ENCODE data around the gene RAN.
"Not testable (repeated sequence)": the region's sequence is repeated elsewhere in the genome, so short reads cannot be mapped to it uniquely, and the experiment has no call there.

The RAN gene

DNA sequence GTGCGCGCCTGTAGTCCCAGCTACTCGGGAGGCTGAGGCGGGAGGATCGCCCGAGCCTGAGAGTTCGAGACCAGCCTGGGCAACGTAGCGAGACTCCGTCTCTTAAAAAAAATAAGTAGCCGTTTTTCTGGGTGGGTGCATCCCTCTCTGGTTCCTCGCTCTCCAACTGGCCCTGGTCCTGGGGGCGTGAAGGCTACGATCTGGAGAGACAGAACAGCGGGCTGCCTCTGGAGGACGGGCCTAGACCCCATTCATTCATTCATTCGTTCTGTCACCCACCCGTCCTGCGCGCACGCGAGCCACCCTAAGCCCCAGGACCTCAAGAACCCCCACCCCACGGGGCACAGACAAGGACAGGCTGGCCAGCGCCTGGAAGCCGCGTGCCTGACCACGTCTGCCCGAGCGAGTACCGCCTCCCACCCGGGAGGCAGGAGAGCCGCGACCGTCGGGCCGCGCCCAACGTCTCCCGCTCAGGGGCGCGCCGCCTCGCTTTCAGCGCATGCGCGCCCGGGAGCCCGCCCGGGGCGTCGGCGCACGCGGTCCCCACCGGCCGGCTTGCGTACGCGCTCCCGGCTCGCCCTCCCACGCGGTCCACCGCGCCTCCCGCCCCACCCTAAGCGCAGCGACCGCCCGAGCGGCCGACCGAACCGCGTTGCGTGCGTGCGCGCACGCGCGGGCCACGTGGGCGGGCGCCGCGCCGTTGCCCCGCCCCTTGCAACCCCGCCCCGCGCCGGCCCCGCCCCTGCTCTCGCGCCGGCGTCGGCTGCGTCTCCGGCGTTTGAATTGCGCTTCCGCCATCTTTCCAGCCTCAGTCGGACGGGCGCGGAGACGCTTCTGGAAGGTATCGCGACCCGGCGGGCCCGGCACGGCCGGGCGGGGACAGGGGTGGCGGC is at the start of gene RAN:
TSS of gene RAN (plus strand) at position 781 of the 893 bp plus-strand sequence. CDS start 528 bp downstream, outside the sequence.
- DNase-seq = peak; percentile 45

DNA sequence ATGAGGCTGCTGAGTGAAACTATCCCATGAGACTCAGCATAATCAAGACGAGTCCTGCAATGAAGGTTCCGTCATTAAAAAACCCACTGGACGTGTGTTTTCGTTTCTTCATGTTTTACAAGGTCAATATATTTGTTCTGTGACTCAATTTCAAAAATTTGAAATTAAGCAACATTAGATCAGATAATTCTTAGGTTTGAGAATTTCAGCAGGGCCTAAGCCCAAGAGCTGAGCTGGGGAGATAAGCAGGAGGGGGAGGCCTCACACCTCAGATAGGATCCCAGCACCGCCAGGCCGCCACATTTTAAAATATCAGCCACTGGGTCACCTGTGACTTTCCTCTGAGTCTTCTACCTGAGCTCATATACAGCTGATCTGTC is 46.1 kb upstream of the RAN start:
- no peak for DNase-seq

DNA sequence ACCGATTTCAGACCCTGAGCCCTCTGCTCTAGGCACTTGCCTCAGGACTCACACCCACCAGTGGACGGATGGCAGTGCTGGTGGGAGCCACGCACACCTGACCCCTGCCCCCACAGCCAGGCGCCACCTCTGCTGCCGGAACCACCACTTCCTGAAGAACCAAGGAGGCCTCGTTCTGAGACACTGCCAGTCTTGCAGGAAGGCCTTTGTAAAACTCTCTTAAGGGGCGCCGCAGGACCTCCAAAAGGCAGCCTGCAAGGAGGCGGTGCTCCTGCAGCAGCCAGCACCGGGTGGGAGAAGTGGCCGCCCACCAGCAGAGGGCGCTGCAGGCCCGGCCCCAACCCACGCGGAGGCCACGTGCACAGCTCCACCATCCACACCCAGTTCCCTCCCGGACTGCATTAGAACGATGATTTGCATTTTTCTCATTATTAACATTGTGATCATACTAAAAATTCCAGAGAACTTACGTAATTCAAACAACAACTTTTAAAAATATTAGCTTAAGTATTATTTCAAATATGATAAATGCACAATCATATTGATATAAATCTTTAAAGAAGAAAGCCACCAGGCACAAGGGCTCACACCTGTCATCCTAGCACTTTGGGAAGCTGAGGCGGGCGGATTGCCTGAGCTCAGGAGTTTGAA is 45.6 kb upstream of the RAN start:
- no peak for DNase-seq

DNA sequence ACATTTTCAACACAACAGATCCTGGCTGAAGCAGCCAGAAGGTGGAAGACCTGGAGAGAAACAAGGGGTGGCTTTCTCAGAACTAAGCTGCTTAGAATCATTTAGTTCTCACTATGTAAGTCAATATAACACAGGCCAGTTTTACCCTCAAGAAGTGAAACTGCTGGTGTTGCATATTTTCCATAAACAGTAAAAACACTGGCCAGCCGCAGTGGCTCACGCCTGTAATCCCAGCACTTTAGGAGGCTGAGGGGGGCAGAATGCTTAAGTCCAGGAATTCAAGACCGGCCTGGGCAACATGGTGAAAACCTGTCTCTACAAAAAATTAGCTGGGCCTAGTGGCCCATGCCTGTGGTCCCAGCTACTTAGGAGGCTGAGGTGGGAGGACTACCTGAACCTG is 44.4 kb upstream of the RAN start:
- no peak for DNase-seq

DNA sequence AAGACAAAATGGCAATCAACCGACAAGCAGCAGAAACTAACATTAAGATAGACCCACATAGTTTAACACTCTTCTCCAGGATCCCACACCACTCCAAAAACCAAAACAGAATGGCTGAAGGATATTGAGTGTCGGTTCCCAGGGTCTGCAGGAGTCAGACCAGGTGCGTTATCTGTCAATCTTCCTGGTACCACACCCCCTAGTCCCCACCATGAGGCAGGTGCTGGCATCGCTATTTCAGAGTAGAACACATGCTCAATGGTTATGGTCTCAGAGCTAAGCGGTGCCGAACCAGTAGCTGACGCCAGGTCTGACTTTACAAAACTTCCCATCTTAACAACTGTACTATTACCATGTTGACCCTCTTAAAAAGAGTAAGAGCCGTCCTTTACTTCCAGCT is 43.0 kb upstream of the RAN start:
- DNase-seq = no peak

DNA sequence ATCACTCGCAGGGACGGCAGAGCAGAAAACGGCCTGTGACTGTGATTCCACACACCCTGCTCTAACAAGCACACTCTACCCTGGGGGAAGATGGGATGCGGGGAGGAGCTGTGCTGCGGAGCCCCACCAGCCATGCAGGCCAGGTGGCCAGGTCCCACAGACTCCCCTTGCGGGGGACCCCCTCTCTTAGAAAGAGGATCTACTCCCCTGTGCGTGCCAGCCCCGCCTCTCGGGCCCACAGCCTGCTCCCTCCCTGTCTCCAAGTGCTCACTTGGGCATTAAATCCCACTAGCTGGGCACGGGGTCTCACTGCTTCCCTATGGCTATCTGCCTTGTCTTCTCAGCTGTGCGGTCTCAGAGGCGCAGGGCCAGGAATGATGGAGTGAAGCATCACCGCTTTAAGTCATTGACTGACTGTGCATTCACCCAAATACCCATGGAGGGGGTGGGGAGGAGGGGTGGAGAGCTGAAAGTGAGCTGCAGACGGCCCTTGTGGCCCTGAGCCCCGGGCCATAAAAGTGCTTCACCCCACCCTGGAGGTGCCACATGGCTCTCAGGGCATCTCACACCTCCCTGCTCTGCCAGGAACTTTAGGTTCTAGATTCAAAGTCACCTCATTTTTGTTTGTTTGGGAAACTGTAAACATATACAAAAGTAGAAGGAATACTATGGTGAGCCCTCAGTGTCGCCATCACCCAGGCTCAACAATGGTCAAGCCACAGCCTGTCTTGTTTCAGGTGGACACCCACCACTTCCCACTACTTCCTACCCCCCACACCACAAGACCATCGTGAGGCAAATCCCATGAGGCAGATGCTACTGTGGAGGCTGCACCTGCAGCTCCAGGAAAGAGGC is 42.2 kb upstream of the RAN start:
- DNase-seq = no peak

DNA sequence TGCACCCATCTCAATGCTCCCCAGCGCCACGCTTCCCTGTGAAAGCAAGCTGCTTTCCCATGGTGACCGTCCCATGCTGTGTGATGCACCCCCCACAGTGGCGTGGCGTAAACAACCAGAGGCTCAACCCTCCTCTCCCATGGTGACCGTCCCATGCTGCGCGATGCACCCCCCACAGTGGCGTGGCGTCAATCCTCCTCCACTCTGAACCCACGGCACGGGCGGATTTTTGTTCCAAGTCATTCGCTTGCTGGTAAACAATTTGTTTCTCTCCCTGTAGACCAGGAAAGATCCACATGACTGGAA is 41.7 kb upstream of the RAN start:
- no peak for DNase-seq

DNA sequence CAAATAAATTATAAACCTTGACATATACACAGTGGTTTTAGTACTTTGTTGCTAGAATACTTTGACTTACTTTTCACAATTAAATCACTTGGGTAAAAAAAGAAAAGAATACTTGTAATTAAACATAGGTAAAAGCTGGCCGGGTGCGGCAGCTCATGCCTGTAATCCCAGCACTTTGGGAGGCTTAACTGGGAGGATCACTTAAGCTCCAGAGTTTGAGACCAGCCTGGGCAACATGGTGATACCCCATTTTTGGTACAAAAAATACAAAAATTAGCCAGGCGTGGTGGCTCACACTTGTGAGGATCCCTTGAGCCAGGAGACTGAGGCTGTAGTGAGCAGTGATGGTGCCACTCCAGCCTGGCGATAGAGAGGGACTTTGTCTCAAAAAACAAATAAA is 40.6 kb upstream of the RAN start:
- no peak for DNase-seq

DNA sequence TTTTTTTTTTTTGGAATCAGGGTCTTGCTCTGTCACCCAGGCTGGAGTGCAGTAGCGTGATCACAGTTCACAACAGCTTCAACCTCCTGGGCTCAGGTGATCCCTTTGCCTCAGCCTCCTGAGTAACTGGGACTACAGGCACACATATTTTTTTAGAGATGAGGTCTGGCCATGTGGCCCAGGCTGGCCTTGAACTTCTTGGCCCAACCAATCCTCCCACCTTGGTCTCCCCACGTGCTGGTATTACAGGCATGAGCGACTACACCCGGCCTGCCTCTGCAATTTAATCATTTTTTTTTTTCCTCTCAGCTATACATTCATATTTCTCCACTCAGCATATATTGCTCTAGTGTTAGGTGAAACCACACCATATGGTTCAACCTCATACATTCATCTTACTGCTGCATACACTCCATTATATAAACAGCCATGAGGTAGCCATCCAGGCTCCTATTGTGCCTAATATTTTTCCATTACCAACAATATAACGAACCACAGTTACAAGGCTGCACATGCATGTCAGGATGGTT is 39.9 kb upstream of the RAN start:
- DNase-seq = no peak

DNA sequence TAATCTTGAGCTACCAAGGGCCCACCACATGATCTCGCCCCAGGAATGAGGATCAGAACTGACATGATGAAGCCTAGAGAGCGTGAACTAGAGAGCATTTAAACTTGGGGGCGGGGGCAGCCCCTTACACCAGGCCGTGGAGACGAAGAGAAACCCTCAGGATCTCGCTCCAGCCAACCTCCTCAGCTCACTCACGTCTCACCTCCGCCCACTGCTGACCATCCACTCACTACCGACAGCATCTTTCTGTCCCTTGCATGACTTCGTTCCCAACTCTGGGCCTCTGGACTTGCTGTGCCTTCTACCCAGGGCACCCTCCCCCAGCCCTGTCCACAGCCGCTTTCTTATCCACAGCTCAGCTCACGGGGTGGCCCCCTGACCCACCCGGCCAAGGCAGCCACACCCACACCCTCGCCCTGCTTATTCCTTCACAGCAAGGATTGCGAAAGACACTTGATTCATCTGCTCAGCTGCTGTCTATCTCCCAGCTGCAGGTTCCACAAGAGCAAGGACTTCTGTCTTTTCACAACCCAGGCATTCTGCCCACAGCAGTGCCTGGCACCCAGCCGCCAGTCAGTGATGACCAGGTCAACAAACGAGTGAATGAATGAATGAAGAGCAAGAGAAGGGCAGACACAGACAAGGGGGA is 39.2 kb upstream of the RAN start:
- no peak for DNase-seq

DNA sequence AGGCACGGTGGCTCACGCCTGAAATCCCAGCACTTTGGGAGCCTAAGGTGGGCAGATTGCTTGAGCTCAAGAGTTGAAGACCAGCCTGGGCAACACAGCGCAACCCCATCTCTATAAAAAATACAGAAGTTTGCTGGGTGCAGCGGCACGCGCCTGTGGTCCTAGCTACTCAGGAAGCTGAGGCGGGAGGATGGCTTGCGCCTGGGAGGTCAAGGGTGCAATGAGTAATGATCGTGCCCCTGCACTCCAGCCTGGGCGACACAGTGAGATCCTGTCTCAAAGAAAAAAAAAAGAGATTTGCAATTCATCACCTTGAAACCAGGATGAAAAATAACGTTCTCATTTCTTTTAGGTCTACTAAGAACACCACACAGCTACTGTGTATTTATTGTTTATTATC is 36.9 kb upstream of the RAN start:
- no peak for DNase-seq

DNA sequence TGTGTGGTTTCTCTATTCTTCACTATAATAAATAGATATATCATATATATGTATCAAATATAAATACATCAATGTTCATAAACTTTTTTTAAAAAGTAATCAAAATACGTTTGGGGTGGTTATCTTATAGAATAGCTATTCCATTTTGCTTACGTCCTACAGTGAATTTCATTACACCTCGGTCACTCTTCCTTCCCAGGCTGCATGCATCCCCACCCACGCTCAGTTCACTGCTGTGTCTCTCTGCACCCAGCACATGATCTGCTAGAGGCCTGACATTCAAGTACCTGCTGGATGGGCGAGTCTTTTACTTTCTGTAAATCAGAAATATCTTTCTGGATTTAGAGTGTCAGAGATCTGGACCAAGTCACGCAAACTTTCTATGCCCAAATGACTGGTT is 36.4 kb upstream of the RAN start:
- DNase-seq = no peak

DNA sequence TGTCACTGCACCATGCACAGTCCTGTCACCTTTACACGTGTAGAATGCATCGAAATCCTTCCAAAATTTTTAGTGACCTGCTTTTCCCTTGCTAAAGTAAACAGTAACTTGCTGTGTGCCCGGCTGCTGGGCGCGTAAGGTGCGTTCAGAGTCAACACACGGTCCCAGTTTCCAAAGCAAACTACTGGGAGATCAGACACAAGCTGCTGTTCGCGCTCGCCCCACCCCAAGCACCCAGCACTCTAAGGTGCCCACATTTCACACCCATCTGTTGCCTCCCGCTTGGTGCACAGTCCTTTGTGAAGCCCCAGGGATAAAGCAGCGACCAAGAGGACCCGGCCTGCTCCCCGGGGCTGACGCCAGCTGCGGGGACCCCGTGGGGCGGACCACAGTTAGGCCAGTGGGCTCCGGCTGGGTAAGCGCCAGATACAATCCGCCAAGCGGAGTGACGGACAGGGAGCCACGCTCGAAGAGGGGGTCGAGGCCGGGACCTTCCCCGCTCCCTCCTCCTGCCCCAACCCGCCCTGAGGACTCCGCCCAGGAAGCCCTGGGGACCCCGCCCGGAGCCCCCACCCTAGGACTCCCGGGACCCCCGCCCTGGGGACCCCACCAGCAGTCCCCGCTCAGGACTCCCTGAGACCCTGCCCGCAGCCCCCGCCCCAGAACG is 33.4 kb upstream of the RAN start:
- DNase-seq = no peak

DNA sequence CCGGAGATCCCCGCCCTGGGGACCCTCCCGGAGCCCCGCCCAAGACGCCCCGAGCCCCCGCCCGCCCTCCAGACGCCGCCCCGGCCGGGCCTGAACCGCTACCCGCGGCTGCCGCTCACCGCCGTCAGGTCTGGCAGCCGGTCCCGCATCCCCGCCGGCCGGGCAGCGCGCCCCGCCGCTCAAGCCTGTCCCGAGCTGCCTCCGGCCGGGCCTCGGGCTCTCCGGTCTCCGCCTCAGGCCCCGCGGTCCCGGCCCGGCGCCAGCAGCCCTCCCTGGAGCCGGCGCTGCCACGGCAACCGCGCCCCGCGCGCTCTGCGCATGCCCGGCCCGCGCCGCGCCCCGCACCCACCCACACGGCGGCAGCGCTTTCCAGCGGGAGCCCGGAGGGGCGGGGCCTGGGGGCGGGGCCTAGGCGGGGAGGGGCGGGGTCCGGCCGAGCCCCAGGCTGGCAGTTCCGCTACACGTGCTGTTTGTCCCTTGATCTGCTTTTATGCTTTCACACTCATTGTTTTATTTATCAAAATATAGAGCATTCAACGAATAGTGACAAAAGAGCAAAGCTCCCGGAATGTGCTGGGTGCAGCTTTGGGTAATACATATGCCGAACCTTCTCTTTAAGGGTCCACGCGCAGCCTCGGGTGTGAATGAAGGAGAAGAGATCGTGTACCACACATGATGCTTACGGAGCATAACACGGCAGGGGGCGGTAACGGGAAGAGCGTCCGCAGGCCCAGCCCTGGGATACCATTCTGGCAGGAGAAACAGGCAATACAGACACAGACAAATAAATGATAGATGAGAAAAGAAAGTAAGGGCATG is 32.7 kb upstream of the RAN start, which contains the start of gene STX2:
TSS of gene STX2 (minus strand) at position 300 of the 819 bp plus-strand sequence. CDS start at position 149, 151 bp downstream.
- DNase-seq = peak; percentile 70

DNA sequence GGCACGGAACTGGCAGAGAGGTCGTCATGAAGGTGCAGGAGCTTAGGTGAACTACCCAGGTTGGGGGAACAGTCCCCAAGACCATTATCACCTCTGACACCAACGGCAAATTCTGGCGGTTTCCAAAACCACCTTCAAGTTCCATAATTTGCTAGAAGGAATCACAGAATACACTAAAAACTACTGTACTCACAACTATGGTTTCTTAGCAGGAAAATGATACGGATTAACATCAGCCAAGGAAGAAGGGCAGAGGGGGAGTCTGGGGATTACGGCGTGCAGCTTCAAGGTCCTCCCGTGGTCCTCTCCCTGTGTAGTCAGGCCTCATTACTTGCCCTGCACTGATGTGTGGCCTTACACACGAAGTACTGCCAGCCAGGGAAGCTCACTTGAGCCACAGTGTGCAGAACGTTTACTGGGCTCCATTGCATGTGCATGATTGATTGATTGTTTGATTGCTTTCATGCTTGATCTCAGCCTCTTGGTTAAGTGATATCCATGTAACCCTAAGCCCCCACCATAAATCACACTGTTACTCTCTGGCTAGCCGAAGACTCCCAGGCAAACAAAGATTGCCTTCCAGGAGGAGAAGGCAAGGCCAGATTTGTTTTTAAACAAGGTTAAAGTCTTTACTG is 32.0 kb upstream of the RAN start:
- no peak for DNase-seq

DNA sequence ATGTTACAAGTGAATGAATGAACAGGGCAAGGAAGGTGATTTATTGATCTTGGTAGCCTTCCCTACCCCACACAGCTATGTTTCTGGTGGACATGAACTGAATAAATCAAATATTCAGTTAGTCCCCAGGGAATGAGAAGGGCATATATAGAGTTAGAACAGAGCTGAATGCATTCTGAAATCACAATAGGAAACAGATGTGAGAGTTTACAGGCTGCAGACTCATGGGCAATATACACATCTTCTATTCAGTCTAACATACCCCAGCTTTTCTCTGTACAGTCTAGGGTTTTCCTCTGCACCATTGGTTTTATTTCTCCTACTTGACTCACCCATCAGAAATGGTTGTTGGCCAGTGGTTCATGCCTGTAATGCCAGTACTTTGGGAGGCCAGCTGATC is 25.5 kb upstream of the RAN start:
- no peak for DNase-seq

DNA sequence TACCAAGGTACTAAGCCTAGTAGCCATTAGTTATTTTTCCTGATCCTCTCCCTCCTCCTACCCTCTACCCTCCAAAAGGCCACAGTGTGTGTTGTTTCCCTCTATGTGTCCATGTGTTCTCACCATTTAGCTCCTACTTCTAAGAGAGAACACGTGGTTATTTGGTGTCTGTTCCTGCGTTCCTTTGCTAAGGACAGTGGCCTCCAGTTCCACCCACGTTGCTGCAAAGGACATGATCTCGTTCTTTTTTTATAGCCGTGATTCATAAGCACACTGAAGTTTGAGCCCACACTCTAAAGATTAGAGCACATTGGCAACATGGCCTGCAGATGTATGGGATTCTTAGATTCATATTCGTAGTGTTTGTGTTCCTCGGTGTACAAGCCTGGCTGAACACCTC is 24.8 kb upstream of the RAN start:
- no peak for DNase-seq

DNA sequence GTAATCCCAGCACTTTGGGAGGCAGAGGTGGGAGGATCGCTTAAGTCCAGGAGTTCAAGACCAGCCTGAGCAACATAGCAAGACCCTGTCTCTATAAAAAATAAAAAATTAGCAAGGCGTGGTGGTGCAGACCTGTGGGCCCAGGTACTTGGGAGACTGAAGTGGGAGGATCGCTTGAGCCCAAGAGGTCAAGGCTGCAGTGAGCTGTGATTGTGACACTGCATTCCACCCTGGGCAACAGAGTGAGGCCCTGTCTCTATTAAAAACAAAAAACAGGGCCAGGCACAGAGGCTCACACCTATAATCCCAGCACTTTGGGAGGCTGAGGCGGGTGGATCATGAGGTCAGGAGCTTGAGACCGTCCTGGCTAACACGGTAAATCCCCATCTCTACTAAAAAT is 23.8 kb upstream of the RAN start:
- not testable (repeated sequence) for DNase-seq

DNA sequence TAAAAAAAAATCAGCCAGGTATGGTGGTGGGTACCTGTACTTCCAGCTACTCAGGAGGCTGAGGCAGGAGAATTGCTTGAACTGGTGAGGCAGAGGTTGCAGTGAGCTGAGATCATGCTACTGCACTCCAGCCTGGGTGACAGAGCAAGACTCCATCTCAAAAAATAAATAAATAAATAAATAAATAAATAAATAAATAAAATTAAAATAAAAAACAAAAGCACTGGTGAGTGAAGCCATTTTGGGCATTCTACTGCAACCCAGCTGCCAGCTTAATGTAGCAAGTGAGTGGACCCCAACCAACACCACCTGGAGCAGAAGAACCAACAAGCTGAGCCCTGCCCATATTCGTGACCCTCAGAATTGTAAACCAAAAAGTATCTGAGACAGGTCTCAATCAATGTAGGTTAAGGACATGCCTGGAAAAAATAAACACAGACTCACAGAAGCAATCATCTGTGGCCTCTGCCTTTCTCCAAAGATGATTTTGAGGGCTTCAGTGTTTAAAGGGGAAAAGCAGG is 23.0 kb upstream of the RAN start:
- not testable (repeated sequence) for DNase-seq
